RWPE1 (cell line): ENCODE measurements around the gene EID2.

ENCODE experiments used
- CTCF ChIA-PET: fragments of 350-600 bp; sonication (Branson Sonifier 250); formaldehyde crosslinking; extraction: SDS; loops from one replicate; lab custom pipeline; 2021; lab: Yijun Ruan, JAX
- POLR2A ChIA-PET: fragments of 400-600 bp; formaldehyde crosslinking; extraction: SDS; loops from one replicate; lab custom pipeline; 2020; ENCODE audit warnings: antibody characterized with exemption; ENCODE audit not compliant: low non-redundant PET; lab: Yijun Ruan, JAX
- DNase-seq: peaks from one replicate; pipeline ENCODE4 v3.0.0; 2012; ENCODE audit warnings: low spot score
- H3K27ac ChIP-seq: fragments of 450-650 bp; 2 replicates; pipeline ENCODE4 v1.5.1; 2017
- CTCF ChIP-seq: fragments of 450-650 bp; conservative IDR thresholded peaks from 2 replicates; pipeline ENCODE4 v1.5.1; 2017; ENCODE audit warnings: low read depth, mild to moderate bottlenecking

The EID2 gene

GRCh38 chr19:39531834-39532232 is 8.1 kb downstream of the EID2 start:
- POLR2A ChIA-PET, result no interaction called here
- no peak for DNase-seq
- H3K27ac ChIP-seq, result peak overlapping the region; percentile 79
- TF ChIP-seq CTCF, result no peak
- CTCF ChIA-PET, result interaction anchor here (0.6 to 2.9 kb wide), 10 partner anchors 7 to 720 kb away, joined by 3 to 13 read pairs (median 4); partner anchors contain the start of gene DLL3

- TF ChIP-seq CTCF, result no peak
- ChIA-PET CTCF (interaction anchor here (0.8 to 2.0 kb wide), 3 partner anchors 7 to 84 kb away, joined by 3 to 6 read pairs (median 5); partner anchors contain the start of gene EID2B), POLR2A (interaction anchor here (1.4 kb wide), 1 partner anchor 89 kb away, joined by 4 read pairs; the partner anchor contains the start of gene RPS16)
- no peak for DNase-seq
- no peak overlapping the region for H3K27ac ChIP-seq
Measured at GRCh38 chr19:39525205-39525604, 14.8 kb downstream of the EID2 start.

- POLR2A ChIA-PET, result interaction anchor here (1.4 kb wide), 1 partner anchor 89 kb away, joined by 4 read pairs; the partner anchor contains the start of gene RPS16
- DNase-seq, result no peak
- H3K27ac ChIP-seq, result no peak overlapping the region
- CTCF ChIA-PET, result interaction anchor here (0.7 to 2.0 kb wide), 4 partner anchors 8 to 1011 kb away, joined by 3 to 6 read pairs (median 4); partner anchors contain the start of gene EID2B
- TF ChIP-seq CTCF, result no peak
Measured at GRCh38 chr19:39524495-39524894, 15.5 kb downstream of the EID2 start.

GRCh38 chr19:39520541-39521484 is 19.1 kb downstream of the EID2 start:
- ChIA-PET POLR2A (no interaction called here), CTCF (interaction anchor here (1.4 kb wide), 1 partner anchor 12 kb away, joined by 5 read pairs; the partner anchor contains the start of gene EID2B)
- DNase-seq, result no peak
- no peak overlapping the region for H3K27ac ChIP-seq
- TF ChIP-seq CTCF, result no peak

GRCh38 chr19:39518975-39519374 is 21.0 kb downstream of the EID2 start:
- CTCF ChIA-PET, result interaction anchor here (1.4 kb wide), 1 partner anchor 14 kb away, joined by 5 read pairs; the partner anchor contains the start of gene EID2B
- no peak for TF ChIP-seq CTCF
- POLR2A ChIA-PET, result no interaction called here
- no peak for DNase-seq
- no peak overlapping the region for H3K27ac ChIP-seq

- DNase-seq, result no peak
- ChIA-PET CTCF (interaction anchor here (0.6 kb wide), 1 partner anchor 478 kb away, joined by 3 read pairs; the partner anchor contains the start of gene ZNF546), POLR2A (no interaction called here)
- H3K27ac ChIP-seq, result no peak overlapping the region
- no peak for TF ChIP-seq CTCF
Measured at GRCh38 chr19:39518458-39518857, 21.5 kb downstream of the EID2 start.
